Activated CD8-positive, alpha-beta memory T cell treated with anti-CD3 and anti-CD28 coated beads, Interleukin-2, amount 50 U/mL, for 24 hours (primary cell): Measurements from ENCODE around the gene ADAMTSL5.
"Not testable (repeated sequence)": the region's sequence is repeated elsewhere in the genome, so short reads cannot be mapped to it uniquely, and the experiment has no call there.

Experiments used
- DNase-seq: peaks from one replicate; pipeline ENCODE4 v3.0.0-alpha.2; 2020; ENCODE audit errors: extremely low read depth

ADAMTSL5 gene

DNA sequence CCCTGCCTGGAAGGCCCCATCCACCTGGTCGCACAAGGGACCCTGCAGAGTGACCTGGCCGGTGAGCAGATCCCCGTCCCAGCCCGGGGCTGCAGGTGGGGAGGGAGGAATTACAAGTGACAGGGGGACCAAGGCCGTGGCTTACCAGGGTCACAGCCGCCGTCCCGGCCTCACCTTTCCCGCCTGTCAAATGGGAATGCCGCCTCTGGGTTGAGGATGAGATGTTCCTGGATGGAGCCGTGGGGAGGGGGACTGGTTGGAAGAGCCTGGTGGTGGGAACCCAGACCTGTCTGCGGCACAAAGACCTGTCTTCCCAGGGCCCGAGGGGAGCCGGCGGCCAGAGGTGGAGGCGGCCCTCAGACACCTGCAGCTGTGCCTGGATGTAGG is 16.6 kb upstream of the ADAMTSL5 start:
- no peak for DNase-seq

DNA sequence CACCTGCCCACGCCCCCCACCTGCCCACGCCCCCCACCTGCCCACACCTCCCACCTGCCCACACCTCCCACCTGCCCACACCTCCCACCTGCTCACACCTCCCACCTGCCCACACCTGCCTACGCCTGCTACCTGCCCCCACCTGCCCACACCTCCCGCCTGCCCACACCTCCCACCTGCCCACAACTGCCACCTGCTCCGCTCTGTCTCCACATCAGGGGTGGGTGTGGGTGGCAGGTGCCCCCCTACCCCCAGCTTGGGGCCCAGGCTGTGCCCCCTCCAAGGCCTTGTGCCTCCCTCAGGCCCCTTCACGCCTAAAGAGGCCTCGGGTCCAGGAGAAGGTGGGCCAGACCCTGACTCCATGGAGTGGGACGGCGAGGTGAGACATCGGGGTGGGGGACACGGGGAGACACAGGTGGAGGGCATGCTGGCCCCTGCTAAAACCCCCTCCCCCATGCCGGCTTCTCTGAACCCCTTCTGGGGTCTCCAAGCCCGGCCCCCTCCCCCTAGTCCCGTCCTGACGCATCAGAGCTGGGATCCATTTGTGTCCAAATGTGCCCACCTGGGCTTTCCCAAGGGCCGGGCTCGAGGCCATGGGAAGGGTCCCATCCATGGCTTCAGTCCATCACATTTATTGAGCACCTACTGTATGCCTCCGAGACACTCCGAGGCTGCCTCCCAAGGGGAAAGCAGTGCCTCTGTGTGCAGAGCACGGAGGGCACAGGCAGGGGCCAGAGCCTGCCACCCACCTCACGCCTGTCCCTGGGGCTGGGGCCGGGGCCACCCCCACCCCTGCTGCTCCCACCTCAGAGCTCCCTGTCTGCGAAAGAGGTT is 16.0 kb upstream of the ADAMTSL5 start:
- no peak for DNase-seq

DNA sequence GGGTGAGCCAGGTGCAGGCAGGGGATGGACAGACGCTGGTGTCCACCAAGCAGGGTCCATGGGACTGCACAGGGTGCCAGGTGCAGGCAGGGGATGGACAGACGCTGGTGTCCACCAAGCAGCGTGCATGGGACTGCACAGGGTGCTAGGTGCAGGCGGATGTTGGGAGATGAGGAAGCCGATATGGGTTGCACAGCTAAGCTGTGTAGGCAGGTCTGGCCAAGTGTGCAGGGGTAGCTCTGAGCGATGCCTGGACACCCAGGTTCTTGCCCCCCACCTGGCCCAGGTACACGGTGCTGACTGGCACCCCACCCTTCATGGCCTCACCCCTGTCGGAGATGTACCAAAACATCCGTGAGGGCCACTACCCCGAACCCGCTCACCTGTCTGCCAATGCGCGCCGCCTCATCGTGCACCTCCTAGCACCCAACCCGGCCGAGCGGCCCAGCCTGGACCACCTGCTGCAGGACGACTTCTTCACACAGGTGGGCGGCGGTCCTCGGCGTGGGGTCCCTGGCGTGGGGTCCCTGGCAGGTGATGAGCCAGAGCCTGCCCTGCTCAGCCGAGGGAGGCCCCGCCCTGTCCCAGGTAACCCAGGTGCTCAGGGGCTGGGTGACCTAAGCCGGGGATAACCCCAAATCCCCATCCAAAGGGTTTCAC is 15.0 kb upstream of the ADAMTSL5 start:
- DNase-seq: no peak

DNA sequence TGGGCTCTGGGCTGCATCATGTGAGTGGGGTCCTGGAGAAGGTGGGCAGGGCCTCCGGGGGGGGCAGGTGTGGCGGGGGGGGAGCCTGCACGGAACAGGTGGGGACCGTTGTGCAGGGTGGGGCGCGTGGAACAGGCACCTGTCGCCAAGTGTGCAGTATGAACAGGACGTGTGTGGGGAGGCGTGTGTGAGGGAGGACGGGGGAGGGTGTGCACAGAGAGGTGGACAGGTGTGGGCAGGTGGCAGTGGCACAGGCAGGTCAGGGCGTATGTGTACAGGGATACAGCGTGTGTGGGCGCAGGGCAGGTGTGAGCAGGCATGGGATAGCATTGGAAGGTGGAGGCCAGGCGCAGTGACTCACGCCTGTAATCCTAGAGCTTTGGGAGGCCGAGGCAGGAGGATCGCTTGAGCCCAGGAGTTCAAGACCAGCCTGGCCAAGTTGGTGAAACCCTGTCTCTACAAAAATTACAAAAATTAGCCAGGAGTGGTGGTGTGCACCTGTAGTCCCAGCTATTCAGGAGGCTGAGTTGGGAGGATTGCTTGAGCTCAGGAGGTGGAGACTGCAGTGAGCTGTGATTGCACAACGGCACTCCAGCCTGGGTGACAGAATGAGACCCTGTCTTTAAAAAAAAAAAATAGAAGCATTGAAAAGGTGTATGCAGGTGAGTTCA is 14.3 kb upstream of the ADAMTSL5 start:
- no peak for DNase-seq

DNA sequence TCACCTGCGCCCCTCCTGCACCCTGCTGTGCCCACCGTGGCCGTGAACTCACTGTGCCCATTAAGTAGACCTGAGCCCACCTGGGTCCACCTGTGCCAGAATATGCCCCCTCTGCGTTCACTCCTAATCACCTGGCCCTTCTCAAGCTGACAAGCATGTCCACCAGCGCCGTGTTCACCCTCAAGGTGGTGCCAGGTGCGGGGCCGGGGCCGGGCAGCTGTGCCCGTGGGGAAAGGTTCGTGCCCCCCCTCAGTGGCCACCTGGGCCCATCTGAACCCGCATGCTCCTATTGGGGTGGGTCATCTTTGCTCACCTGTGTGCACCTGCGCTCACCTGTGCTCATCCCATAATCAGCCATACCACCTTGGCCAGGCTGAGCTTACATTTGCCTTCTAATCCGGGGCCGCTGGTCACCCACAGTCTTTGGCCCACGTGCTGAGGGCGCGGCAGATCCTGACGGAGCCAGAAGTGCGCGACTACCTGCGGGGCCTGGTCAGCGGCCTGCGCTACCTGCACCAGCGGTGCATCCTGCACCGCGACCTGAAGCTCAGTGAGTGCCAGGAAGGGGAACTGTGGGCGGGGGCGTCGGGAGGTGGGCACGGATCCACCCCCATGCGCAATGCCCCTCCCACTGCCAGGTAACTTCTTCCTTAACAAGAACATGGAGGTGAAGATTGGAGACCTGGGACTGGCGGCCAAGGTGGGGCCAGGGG is 13.4 kb upstream of the ADAMTSL5 start:
- DNase-seq: no peak

DNA sequence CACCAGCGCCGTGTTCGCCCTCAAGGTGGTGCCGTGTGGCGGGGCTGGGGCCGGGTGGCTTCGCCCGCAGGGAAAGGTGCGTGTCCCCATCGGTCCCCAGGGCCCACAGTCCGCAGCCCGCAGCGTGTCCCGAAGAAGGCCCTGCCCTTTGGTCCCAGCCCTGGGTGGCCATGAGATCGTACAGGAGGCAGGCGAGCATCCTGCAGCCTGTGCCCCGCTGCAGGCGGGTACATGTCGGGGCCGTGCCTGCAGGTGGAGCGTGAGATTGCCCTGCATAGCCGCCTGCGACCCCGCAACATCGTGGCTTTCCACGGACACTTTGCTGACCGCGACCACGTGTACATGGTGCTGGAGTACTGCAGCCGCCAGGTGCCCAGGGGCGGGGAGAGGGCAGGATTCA is 12.5 kb upstream of the ADAMTSL5 start:
- DNase-seq: no peak

DNA sequence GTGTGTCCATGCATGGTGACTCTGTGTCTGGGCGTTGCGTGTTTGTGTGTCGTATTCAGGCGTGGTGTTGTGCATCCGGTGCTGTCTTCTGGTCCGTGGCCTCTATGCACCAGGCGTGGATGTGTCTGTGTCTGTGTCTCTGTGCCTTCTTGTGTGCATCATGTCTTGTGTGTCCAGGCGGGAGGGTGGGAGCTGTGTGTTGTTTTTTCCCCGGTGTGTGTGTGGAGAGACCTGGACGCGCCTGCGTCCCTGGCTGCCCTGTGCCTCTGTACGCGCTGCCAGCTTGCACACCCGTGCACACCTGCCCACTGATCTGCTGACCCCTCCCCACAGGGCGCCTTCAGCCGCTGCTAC is 12.1 kb upstream of the ADAMTSL5 start:
- no peak for DNase-seq

DNA sequence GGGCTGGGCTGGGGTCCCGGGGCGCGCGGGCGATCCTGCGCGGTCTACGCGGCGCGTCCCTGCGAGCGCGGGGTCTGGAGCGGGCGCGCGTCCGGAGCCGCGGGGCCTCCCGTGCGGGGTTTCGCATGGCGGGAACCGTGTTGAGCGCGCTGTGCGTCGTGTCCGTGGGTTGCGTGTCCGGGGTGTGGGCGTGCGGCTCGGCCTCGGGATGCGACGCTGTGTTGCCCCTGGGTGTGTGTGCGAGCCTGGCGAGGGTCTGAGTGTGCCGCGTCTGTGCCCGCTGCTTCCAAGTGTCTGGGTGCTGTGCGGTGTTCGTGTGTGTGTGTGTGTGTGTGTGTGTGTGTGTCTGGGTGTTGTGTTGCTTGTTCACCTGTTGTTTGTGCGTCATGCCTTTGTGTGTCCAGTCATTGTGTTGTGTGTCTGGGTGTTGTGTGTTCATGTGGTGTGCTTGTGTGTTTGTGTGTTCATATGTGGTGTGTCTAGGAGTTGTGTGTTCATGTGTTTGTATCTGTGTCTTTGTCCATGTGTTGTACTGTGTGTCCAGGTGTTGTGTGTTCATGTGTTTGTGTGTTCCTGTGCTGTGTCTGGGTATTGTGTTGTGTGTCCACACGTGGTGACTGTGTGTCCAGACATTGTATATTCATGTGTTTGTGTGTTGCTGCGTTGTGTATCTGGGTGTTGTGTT is 11.6 kb upstream of the ADAMTSL5 start:
- DNase-seq: no peak

DNA sequence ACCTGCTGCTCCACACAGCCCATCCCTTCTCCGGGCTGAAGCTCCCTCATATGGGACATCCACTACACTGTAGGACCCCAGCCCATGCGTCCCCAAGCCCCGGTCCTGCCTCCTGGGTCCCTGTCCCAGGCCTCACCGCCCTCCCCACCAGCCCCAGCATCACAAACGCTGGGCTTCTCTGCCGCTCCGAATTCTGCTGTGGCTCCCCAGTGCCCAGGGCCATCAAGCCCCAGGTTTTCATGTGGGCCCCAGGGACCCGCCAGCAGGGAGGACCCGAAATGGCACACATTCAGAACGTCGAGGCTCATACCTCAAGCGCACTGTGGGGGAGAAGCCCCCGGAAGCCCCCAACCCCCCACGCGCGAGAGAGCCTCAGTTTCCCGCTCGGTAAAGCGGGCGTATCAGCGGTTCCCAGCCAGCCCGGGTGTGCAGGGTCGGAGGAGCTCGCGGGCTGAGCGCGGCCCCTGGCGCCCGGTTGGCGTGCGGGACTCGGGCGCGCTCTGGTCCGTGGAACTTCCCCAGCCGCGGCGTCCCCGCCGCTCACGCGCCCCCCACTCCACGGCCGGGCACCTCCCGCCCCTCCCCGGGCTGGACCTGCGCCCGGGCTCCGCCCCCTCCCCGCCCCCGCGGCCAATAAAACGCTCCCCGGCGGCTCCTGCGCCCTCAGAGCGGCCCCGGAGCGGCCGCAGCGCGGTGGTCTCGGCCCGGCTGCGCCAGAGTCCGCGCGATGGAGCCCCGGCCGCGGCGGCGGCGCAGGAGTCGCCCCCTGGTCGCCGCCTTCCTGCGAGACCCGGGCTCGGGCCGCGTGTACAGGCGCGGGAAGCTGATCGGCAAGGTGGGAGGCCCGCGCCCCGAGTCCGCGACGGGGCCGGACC is 10.8 kb upstream of the ADAMTSL5 start, which contains the start of gene PLK5:
TSS of gene PLK5 (plus strand) at position 666 of the 875 bp plus-strand sequence. CDS start 2,920 bp downstream, outside the sequence.
- DNase-seq: no peak

DNA sequence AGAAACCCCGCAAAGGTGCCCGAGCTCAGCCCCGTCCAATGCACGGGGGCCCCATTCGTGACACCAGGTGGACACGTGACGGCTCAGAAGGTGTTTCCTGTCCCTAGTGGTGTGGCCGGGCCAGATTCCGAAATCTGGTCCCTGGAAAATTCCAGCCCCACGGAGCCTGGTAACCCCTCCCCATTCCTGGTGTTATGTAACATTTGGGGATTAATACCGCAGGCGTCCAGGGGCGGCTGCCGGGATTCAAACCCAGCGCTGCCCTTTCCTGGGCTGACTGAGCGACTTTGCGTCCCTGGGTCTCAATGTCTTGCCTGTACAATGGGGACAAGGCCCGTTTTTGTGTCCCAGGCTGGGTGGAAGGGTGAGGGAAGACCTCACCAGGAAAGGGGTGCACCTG is 10.0 kb upstream of the ADAMTSL5 start:
- no peak for DNase-seq

DNA sequence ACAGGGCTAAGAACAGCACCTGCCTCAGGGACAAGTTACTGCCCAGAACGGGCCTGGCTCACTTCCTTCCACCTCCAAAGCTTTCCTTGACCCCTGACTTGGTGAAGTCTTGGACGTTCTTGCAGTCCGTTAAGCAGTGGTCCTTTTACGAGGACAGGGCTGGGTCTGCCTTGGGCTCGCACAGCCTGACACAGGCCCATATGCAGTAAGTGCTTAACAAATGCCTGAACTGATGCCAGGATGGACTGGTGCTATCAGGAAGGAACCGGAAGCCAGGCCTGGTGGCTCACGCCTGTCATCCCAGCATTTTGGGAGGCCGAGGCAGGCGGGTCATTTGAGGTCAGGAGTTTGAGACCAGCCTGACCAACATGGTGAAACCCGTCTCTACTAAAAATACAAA is 9.2 kb upstream of the ADAMTSL5 start:
- DNase-seq: no peak

DNA sequence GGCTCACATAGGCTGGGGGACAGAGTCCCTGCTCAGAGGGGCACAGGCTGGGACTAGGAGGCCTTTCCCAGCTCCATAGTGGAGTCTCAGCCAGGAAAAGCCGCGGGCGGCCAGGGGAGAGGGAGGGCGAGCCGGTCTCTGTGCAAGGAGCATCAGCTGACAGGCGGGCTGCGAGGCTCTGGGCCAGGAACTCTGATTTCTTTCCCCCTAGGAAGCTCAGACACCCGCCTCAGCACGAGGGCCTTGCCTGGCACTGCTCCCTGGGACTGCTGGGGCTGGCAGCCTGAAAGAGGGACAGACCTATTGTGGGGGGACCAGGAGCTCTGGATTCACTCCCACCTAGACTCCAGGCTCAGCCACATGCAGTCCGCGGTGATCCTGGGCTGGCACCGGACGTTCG is 8.8 kb upstream of the ADAMTSL5 start:
- DNase-seq: no peak

DNA sequence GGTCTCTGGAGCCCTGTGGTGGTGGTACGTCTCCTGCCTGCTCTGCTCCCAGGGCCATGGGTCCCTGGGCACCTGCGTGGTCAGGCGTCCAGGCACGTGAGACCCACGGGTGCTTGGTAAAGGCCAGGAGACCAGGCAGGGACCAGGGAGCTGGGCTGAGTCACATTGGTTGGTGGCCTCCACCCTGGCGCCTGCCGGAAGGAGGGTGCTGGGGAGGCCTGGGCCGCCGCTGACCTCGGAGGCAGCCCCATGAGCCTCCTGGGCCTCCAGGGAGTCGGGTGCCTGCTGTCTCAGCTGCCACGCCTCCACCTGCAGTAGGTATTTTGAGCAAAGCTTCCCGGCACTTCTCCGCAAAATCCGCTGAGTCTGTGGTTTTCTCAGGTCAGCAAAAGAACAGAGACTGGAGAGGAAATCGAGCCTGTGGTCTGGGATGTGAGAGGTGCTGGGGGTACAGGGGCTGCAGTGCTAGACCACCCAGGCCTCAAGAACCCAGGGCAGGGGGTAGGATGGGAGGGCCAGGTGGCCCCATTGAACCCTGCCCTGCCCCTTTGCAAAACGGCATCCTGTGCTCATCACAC is 7.5 kb upstream of the ADAMTSL5 start:
- no peak for DNase-seq

DNA sequence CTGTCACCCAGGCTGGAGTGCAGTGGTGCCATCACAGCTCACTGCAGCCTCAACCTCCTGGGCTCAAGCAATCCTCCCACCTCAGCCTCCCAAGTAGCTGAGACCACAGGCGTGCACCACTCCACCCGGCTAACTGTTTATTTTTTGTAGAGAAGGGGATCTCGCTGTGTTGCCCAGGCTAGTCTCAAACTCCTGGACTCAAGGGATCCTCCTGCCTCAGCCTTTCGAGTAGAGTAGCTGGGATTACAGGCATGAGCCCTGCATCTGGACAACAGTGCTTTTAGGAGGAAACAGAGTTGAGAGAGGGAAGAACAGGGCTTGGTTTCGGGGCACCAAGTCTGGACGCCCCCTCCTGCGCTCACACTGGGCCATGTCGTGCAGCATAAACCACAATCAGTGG is 7.0 kb upstream of the ADAMTSL5 start:
- not testable (repeated sequence) for DNase-seq

DNA sequence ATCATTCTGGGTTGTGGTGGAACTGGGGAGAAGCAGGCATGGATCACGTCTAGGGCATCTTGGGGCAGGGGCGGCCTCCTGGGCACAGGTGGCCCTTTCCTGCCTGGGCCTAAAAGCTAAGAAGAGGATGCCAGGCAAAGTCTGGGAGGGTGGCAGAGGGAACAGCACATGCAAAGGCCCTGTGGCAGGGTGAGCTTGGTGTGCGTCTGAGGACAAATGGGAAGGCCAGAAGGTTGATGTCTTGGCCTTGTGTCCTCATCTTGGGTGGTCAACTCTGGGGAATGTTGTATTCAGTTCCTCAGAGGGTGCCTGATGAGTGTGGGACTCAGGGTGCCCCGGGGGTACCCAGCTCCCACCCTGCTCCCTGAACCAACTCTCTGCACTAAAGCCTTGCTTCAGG is 5.7 kb upstream of the ADAMTSL5 start:
- DNase-seq: no peak

DNA sequence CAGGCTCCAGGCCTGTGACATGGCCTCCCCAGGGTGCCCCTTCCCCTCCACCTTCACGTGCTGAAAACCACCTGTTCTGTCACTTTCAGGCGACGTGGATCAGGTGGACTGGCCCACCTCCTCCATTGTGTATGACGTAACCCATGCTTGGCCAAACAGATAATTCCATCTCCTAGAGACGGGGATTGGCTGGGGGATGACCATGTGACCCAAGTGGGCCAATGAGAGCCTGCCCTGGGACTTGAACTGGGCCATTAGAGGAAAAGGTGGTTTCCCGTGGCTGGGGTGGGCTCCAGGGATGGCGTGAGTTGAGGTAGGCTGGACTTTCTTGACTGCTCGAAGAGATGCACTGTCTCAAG is 3.6 kb upstream of the ADAMTSL5 start:
- DNase-seq: no peak

DNA sequence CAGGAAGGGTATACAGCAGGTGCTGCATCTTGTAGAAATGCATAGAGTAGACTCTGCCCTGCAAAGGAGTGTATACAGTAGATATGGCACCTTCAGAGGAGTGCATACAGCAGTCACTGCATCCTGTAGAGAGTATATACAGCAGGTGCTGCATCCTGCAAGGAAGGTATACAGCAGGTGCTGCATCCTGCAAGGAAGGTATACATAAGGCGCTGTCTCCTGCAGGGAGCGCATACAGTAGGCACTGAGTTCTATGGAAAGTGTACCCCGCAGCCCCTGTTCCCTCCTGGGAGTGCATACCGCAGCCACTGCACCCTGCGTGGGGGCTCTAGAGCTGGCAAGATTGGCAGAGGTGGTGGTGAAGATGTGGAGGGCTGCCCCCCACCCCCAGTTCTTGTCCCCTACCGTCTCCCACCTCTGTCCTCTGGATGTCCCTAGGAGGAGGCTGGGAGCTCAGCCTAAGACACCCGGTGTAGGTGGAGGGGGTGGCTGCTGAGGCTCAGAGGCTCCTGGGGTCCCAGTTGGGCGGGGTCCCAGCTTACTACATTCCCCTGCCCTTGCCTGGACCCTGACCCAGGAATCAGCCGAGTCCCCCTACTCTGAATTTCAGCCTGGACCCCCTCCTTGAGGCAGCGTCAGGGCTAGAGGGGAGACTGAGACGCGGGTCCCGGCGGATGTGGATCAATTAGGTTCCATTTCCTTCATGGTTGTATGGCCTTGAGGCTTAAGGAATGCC is 2.3 kb upstream of the ADAMTSL5 start:
- no peak for DNase-seq

DNA sequence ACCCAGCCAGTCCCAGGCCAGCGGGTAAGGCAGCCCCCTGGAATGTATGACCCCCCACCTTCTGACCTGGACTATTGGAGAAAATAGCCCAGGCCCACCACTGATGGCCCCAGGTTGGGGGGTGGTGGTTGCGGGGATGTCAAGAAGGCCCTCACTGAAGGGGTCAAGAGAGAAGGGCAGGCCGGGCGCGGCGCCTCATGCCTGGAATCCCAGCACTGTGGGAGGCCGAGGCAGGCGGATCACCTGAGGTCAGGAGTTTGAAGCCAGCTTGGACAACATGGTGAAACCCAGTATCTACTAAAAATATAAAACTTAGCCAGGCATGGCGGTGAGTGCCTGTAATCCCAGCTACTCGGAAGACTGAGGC is 1.5 kb upstream of the ADAMTSL5 start:
- DNase-seq: no peak

DNA sequence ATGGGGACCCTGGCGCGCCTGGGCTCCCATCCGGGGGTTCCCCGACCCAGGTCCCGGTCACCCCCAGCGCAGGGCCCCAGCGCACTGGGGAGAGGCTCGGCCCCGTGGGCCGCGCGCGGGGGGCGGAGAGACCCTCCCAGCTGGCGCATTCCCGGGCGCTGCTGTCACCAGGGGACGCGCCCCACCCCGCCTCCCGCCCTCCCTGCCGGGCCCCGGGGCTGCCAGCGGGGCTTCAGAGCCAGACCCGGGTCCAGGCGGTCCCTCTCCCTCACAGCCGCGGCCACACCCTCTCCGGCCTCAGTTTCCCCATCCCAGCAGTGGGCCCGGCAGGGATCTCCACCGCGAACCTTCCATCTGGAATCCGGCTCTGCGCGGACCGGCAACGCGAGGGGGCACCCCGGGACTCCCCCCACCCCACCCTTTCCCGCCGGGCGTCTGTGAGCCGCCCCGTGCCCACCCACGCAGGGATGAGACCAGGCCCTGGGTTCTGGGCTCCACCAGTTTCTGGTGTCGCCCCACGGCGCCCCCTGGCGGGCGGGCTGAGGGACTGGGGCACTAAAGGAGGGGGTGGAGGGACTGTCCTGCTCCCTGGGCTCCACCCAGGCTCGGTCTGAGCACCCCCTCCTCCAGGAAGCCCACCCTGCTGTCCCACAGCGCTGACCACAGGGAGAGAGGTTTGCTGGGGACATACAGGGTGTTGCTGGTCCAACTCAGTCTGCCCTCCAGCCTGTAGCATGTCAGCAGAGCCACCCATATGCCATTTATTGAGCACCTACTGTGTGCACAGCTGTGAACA is 878 bp upstream of the ADAMTSL5 start:
- peak; percentile 21 for DNase-seq
